HepG2 (cell line): ENCODE results near the gene CAMTA1. TPM values are rescaled to one million over a fixed set of nuclear protein-coding genes. Genes with fewer than 3 reads are reported as not detected.

Experiments used
- AKAP8 ChIP-seq: sonication (generic); formaldehyde crosslinking; IDR thresholded peaks from 2 replicates; pipeline ENCODE4 v1.5.1; 2020; ENCODE audit warnings: mild to moderate bottlenecking, missing genetic modification reagents
- ARID4A ChIP-seq: sonication (generic); formaldehyde crosslinking; IDR thresholded peaks from 2 replicates; pipeline ENCODE4 v1.5.0; 2020; ENCODE audit warnings: mild to moderate bottlenecking, missing genetic modification reagents, borderline replicate concordance
- CEBPG ChIP-seq: IDR thresholded peaks from 2 replicates; pipeline ENCODE4 v1.6.1; 2016
- DRAP1 ChIP-seq: IDR thresholded peaks from 2 replicates; pipeline ENCODE4 v1.6.1; 2016; ENCODE audit warnings: missing genetic modification reagents, missing compliant biosample characterization
- FOXA1 ChIP-seq, 2 experiments: fragments of 450-650 bp in 1 of 2; sonication (generic) in 1 of 2; formaldehyde crosslinking in 1 of 2; IDR thresholded peaks; 2 replicates each; pipeline versions ENCODE4 v1.4.0 to v1.6.1; 2016 to 2020; ENCODE audit warnings: missing genetic modification reagents in 1 of 2
- IKZF4 ChIP-seq: sonication (generic); formaldehyde crosslinking; IDR thresholded peaks from 2 replicates; pipeline ENCODE4 v1.5.1; 2020; ENCODE audit warnings: borderline replicate concordance, mild to moderate bottlenecking, low read depth, missing genetic modification reagents; ENCODE audit errors: not compliant biosample characterization
- MAZ ChIP-seq, 2 experiments: sonication (generic) in 1 of 2; formaldehyde crosslinking in 1 of 2; IDR thresholded peaks; 2 replicates each; pipeline versions ENCODE4 v1.5.0 to v1.6.1; 2012 to 2020; ENCODE audit warnings: low read depth in 2 of 2, mild to moderate bottlenecking in 2 of 2, borderline replicate concordance in 1 of 2, improper control_type of control experiment in 1 of 2, low read length in 1 of 2, missing genetic modification reagents in 1 of 2, moderate library complexity in 1 of 2
- NR2F6 ChIP-seq, 2 experiments: IDR thresholded peaks; 2 replicates each; pipeline ENCODE4 v1.6.1; 2016; ENCODE audit warnings: antibody characterized with exemption in 1 of 2, mild to moderate bottlenecking in 1 of 2
- RCOR2 ChIP-seq: IDR thresholded peaks from 2 replicates; pipeline ENCODE4 v1.6.1; 2016; ENCODE audit warnings: missing biosample characterization, missing genetic modification reagents
- SAP130 ChIP-seq: IDR thresholded peaks from 2 replicates; pipeline ENCODE4 v1.6.1; 2016; ENCODE audit warnings: low read depth
- TFAP4 ChIP-seq: sonication (generic); IDR thresholded peaks from 2 replicates; pipeline ENCODE4 v1.6.1; 2016; ENCODE audit warnings: low read depth, borderline replicate concordance
- YY1 ChIP-seq: IDR thresholded peaks from 2 replicates; pipeline ENCODE4 v1.6.1; 2011; ENCODE audit warnings: low read length, low read depth, moderate library complexity, mild to moderate bottlenecking; ENCODE audit not compliant: insufficient read depth, insufficient replicate concordance
- ZNF34 ChIP-seq: sonication (generic); formaldehyde crosslinking; IDR thresholded peaks from 2 replicates; pipeline ENCODE4 v1.4.0; 2020; ENCODE audit warnings: mild to moderate bottlenecking, missing genetic modification reagents, borderline replicate concordance
- ZNF644 ChIP-seq: IDR thresholded peaks from 2 replicates; pipeline ENCODE4 v1.6.1; 2016; ENCODE audit warnings: low read depth
- polyA plus RNA-seq, 8 experiments: library from polyadenylated mRNA; depleted of rRNA in 3 of 8; stranded (reverse) in 7 of 8; unstranded in 1 of 8; fragments of >200 nt; fragmentation: Illumina TruSeq in 4 of 8; extraction: Trizol in 4 of 8; gene quantifications; 2 replicates each; pipeline versions ENCODE4 v1.2.1 to v1.2.3, GENCODE V29; 2011 to 2016; ENCODE audit warnings: low read depth in 4 of 8, missing spikeins in 1 of 8, mixed read lengths in 1 of 8; ENCODE audit not compliant: insufficient read depth in 1 of 8
- total RNA-seq, 5 experiments: library from RNA; depleted of rRNA; stranded (reverse); fragments of >200 nt; fragmentation: Illumina TruSeq; extraction: Trizol; gene quantifications; 2 replicates each; pipeline ENCODE4 v1.2.3, GENCODE V29; 2016; ENCODE audit warnings: low read depth in 1 of 5

The CAMTA1 gene
- total and polyA plus RNA-seq, 2 of the 13 experiments (the other 11 are each of a cell fraction or from before 2014, with no cell fraction given), result 25.0 to 36.4 TPM

GRCh38 chr1:6788946-6789345, 3.7 kb downstream of the CAMTA1 start (continued):
- TF ChIP-seq ARID4A (CRISPR knock-in tag), result no peak
- TF ChIP-seq ZNF34, result no peak
- TF ChIP-seq DRAP1, result peak; percentile 15; the same call in 1 of the 2 replicates
- TF ChIP-seq IKZF4 (CRISPR knock-in tag), result no peak
- TF ChIP-seq MAZ (IDR thresholded peaks at IDR 0.05; ENCODE audit: borderline replicate concordance, low read depth, low read length), result no peak
- TF ChIP-seq MAZ (CRISPR knock-in tag; IDR thresholded peaks at IDR 0.05; ENCODE audit: low read depth), result no peak
- no peak for TF ChIP-seq AKAP8 (CRISPR knock-in tag)
- no peak for TF ChIP-seq FOXA1 (IDR thresholded peaks at IDR 0.05)
- peak; percentile 63 for TF ChIP-seq FOXA1 (CRISPR knock-in tag; IDR thresholded peaks at IDR 0.05)
- peak; percentile 32; the same call in 1 of the 2 replicates for TF ChIP-seq TFAP4
- peak; percentile 71; the same call in 1 of the 2 replicates for TF ChIP-seq ZNF644 (CRISPR knock-in tag)
- TF ChIP-seq CEBPG (CRISPR knock-in tag), result 0 out of 2 replicates have a peak, but pooled peaks have one; percentile 13
- 0 out of 2 replicates have a peak, but pooled peaks have one; percentile 16 for TF ChIP-seq RCOR2
- no peak for TF ChIP-seq NR2F6 (IDR thresholded peaks at IDR 0.05)
- TF ChIP-seq NR2F6 (CRISPR knock-in tag; IDR thresholded peaks at IDR 0.05), result peak; percentile 61
- peak; percentile 43; the same call in 1 of the 2 replicates for TF ChIP-seq SAP130 (CRISPR knock-in tag)
- TF ChIP-seq YY1, result no peak
